Activated T-helper 9 cell treated with anti-CD3 and anti-CD28 coated beads, Interleukin-2, amount 50 U/mL, for 16 hours (primary cell): ENCODE results near the gene PLAGL2.

Experiments used
- DNase-seq: peaks from one replicate; pipeline ENCODE4 v3.0.0-alpha.2; 2020; ENCODE audit warnings: low read depth

PLAGL2 gene

GRCh38 chr20:32152421-32153155 lies 55.0 kb downstream of the PLAGL2 start:
- DNase-seq, result no peak

- DNase-seq, result no peak
Measured at GRCh38 chr20:32150291-32150848, 57.2 kb downstream of the PLAGL2 start.

- no peak for DNase-seq
Measured at GRCh38 chr20:32149566-32150170, 57.9 kb downstream of the PLAGL2 start.

GRCh38 chr20:32144898-32145662 lies 62.5 kb downstream of the PLAGL2 start:
- DNase-seq, result no peak

GRCh38 chr20:32142991-32143390 lies 64.6 kb downstream of the PLAGL2 start:
- no peak for DNase-seq
